HG02642 (cell line): Measurements from ENCODE around the gene MGMT.

Source experiments
- ATAC-seq: cut with Tn5 transposase; IDR thresholded peaks from one replicate; pipeline ENCODE4 v1.9.1; 2021; ENCODE audit warnings: mild to moderate bottlenecking; ENCODE audit not compliant: unreplicated experiment, poor library complexity

The MGMT gene

DNA sequence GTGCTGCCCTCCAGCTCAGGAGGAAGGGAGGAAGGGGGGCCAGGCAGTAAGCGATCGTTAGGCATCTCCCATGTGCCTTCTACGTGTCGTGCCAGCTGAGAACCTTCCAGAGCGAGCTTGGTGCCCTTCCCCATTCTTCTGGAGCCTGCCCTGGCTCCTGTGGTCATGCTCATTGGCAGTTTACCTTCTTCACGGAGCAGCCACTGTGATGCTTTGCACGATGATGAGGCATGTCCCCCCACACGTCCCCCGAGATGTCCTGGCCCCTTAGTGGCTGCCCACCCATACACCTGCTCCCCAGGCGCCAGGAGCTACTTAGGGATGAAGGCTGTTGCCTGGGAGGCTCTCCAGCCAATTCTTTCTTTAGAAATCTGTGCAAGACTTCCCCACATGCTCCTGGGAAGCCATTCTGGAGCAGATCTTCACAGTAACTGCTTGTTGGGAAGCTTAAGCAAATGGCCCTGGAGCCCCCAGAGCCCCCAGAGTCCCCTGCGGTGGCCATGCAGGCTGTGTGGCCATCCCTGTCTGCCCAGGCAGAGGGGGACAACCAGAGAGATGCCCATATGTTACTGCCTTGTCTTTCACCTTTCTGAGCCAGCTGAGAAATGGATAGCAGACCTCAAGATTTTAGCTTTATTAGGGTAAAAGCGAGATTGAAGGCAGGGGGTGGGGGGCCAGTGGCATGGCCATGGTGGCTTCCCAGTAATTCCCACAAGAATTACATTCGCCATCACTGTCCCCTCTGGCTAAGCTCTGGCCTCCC, 298.0 kb downstream of the MGMT start:
- ATAC-seq: no peak

DNA sequence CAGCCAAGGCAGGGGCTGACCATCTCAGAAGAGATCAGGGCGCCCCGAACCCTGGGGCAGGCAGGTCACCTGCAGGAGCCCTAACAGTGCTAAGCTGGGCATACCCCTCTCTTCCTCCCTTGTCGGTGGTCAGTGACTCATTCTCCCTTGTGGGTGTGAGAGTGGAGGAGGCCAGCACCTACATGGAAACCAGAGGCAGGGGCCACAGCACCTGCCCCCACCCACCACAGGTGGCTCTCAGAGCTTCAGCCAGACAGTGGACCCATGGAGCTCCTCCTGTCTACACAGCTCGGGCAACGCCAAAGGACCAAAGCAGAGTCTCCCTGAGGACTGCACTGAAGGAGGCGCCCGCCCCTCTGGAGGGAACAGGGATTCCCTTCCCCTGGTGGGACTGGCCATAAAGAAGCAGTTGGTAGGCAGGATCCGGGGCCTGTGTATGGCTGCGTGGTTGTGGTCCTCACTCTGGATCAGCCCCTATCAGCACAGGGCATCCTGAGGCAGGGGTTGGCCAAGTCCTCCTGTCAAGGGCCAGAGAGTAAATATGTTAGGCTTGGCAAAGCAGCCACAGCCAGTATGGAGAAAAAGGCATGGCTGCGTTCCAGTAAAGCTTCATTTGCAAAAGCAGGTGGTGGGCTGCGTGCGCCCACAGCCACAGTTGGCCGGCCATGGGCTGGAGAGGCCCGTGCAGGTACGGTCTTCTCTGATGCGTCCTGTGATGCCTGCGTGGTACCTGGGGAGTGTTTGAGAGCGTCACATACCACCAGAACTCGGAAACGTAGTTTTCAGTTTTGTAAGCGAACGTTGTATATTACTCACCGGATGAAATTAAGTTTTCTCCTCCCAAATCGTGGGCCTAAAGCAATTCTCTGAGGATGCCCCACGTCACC, 298.9 kb downstream of the MGMT start:
- no peak for ATAC-seq

DNA sequence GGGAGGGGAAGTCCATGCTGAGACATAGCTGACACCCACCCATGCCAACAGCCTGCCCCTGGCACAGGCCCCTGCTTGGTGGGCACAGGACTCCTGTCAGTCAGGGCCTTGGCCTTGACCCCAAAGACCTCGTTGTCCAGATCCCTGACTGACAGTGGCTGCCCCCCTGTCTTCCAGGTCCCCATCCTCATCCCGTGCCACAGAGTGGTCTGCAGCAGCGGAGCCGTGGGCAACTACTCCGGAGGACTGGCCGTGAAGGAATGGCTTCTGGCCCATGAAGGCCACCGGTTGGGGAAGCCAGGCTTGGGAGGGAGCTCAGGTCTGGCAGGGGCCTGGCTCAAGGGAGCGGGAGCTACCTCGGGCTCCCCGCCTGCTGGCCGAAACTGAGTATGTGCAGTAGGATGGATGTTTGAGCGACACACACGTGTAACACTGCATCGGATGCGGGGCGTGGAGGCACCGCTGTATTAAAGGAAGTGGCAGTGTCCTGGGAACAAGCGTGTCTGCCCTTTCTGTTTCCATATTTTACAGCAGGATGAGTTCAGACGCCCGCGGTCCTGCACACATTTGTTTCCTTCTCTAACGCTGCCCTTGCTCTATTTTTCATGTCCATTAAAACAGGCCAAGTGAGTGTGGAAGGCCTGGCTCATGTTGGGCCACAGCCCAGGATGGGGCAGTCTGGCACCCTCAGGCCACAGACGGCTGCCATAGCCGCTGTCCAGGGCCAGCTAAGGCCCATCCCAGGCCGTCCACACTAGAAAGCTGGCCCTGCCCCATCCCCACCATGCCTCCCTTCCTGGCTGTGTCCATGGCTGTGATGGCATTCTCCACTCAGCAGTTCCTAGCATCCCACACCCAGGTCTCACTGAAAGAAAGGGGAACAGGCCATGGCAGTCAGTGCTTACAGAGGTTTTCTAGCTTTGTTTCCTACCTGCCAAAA, 299.8 kb downstream of the MGMT start:
- no peak for ATAC-seq

DNA sequence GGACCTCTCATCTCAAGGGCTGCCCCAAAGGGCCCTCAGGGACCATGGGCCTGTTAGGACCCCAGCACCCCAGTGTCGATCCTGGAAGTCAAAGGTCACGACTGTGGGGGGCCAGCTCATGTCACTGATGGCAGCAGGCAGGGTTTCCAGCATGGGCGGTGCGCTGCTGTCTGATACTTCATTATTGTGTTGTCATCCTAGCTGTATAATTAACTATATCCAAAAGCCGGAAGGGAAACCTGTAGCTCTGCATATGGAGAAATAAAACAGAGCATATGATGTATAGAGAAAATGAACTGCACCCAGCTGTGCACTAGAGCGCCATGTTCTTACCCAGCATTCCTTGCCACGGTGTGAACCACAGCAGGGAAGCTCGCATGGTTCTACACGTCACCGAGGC, 300.7 kb downstream of the MGMT start:
- ATAC-seq: no peak

DNA sequence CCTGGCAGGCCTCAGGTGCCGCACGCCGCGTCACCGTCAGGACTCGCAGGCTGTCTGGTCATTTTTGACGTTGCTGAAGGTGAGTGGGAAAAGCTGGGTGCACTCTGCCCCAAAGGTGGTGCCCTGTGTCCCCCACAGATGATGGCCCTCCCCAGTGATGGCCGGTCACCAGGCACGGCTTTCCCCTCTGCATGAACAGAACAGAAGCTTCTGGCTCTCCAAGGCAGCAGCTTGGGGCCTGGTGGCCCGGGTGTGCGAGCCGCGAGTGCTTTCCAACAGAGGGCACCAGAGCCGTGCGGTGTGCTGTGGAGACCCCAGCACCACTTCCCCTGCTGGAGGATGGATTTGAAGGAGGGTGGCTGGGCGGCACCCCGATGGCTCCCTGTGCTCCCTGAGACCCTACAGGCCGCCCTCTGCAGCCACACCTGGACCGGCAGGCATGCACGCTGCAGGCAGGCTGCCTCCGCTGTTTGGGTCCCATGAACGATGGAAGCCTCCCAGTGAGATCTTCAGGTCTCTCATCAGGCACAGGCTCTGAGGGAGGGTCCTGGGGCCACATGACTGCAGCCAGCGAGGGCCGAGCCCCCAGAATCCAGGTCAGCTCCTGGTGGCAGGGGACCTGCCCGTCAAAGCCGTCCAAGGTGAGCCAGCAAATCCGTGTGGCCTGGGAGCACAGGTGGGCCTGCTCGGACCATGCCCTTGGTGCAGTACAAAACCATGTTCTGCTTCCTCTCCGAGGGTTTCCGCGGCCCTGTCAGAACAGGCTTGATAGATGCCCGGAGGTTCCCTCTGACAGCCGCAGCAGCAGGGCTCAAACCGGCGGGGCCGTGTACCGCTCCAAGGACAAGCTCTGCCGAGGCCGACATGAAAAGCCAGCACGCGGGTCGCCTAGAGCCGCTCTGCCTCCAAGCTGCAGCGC, 301.7 kb downstream of the MGMT start:
- ATAC-seq: no peak

DNA sequence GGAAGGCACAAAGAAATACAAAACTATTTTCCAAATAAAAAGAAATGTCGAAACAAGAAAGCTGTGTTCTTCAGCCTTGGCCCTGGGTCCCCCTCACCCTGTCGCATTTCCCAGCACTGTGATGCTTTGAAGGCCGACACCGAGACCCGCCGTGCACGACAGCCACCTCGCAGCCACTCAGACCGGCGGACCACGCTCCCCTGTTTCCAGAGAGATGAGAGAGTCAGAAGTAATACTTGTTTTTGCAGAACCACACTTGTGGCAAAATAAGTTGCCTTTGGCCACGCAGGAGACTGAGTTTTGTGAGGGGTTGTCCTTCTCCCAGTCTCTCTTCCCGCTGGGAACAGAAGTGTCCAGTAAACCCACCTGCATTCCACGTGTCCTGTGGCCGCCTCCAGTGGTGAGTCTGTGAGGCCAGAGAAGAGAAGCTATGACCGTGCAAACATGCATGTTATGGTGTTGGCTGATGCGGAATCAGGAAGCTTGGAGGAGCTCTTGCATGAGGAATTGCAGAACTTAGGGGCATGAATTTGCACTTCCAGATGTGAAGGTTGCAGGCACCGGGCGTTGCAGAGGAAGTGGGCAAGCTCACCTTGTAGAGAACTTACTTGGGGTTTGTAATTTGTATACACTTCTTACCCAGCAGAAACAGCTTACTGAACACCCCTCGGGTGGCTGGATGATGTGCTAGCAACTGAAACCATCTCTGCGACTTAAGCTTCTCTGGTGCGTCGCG, 302.5 kb downstream of the MGMT start:
- no peak for ATAC-seq

DNA sequence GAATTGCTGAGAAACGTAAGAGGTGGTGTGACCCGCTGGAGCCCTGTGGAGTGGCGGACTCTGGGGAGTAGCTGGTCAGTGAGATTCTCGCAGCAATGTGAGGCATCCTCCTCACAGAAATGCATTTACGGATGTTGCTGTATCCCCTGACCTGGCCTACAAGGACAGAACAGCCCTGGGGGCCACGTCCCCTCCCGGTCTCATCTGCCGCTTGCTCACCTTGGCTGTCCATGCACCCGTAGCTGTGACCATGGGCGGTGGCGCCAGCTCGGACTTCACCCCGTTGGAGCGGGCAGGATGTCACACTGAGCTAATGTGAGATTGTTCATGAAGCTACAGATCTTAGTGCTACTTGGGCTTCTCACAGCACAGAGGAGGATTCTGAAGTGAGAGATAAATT, 303.2 kb downstream of the MGMT start:
- no peak for ATAC-seq

DNA sequence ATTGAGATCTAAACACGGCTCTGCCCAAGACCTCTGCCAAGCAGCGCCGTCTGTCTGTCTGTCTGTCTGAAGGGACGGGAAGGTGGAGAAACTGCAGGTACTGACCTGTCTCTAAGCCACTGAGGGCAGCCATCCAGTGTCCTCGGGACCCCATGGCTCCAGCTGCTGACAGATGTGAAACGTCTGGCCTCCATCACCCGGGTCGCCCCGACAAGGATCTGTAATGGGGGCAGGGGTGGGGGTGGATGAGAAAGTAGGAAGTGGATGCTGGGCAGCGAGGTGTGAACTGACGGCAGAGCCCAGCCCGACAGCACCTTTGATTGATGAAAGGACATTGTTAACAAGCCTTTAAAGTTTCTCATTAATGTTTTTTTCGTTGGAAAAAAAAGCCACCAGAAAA, 304.0 kb downstream of the MGMT start:
- no peak for ATAC-seq

DNA sequence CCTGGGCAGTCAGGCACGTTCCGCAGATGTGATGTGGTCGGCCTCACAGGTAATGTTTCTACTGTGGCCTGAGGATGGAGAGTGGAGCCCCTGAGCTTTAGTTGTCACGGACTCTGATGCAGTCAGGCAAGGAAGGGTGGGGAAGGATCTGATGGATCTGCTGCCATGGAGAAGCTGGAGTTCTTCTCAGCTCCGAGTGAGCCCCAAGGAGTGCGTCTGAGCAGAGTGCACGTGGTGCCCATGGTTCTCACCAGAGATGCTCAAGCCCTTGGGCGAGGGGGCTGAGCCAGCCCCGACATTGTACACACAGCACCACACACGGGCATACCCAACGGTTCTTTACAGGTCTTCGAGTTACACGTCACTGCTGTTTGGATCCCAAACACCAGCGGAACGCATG, 304.5 kb downstream of the MGMT start:
- ATAC-seq: no peak

DNA sequence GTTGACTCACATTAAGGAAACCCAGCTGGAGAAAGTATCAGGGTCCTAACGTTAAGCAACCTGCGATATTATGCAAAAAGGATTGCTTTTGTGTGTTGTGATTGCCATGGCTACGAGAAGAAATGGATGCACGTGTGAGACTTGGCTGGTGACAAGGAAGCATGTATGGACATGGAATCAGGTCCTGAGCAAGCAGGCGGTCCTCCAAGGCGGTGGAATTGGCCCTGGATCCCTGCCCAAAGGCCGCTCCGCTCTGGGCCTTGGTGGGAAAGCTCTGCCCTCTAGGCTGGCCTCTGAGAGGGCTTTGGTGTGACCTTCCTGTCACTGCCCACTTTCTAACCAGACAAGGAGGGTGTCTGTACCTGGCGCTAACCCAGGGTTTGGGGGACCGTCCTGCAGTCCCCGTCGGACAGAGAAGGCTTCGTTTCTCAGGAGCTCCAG, 305.0 kb downstream of the MGMT start:
- ATAC-seq: no peak

DNA sequence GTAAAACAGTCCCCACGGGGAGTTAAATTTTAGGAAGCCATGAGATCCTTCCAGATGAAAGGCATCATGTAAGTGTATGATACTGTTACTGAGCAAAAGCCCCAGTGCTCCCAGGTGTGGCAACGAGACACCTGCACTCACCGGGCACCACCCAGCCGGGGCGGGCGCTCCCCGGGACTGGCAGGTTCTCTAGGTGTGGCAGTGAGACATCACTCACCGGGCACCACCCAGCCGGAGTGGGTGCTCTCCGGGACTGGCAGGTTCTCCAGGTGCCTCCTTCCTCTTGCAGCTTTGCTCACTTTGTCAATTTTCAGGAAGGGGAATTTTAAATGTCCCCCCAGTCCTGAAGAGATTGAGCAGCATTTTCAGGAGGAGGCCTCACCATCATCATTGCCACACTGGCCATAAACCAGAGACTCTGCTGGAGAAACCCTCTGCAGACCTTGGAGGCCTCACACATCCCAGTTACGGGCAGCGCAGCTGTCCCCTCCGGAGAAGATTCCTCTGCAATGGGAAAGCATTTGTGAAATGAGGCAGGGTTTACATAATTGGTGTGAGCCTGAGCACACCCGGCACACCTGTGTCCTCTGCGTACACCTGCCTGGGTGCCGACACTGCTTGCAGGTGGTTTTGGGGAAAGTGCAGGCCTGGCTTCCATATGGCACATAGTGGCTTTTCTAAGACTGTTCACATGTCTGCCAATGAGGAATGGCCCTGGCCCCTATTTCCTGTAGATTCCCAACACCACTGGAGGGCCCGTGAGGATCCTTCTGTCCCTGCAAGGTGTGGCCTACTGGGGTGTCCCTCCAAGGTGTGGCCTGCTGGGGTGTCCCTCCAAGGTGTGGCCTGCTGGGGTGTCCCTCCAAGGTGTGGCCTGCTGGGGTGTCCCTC, 305.7 kb downstream of the MGMT start:
- ATAC-seq: no peak

DNA sequence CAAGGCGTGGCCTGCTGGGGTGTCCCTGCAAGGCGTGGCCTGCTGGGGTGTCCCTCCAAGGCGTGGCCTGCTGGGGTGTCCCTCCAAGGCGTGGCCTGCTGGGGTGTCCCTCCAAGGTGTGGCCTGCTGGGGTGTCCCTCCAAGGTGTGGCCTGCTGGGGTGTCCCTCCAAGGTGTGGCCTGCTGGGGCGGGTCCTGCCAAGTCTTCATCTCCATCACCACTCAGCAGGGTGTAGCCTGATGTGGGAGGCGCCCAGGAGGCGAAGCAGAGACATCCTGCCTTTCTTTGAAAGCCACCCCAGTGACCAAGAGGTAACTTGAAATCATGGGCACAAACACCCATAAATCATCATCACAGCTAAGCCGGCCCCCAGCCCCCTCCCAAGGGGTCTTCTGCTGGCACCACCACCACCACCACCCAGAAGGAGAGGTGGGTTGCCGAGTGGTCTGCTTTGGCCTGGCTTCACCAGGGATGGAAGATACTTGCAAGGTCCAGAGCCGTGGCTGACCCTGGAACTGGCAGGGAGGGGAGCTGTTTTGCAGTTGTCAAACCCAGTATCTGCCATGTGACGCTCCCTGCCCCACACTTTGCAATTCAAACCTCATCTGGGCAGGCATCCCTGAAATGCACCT, 306.4 kb downstream of the MGMT start:
- ATAC-seq: no peak

DNA sequence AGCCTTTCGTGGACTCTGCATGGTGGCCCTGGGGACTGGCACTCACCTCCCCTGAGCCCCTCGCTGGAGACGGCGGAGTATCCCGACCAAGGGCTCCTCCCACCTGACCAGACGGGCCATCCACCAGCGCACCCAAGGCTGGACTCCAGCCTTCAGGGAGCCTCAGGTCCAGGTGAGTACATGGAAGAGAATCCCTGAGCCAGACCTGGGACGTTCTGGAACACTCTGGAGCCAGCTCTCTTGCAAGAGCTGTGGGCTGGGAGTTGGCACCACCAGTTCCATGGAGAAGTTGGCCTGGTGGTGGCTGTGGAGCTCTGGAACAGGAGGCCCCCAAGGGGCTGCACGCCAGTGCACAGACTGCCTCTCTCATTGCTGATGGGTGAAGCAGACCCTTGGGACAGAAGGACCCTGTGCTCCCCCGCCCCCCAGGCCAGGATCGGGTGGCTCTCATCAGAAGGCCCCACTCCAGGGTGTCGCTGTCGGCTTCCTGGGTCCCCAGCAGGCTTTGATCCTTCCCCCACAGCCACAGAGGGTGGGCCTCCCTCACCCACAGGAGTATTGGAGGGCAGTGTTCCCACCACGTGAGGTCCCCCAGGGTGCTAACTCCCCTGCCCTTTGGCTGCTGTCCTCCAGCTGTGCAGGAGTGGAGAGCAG, 307.2 kb downstream of the MGMT start:
- no peak for ATAC-seq

DNA sequence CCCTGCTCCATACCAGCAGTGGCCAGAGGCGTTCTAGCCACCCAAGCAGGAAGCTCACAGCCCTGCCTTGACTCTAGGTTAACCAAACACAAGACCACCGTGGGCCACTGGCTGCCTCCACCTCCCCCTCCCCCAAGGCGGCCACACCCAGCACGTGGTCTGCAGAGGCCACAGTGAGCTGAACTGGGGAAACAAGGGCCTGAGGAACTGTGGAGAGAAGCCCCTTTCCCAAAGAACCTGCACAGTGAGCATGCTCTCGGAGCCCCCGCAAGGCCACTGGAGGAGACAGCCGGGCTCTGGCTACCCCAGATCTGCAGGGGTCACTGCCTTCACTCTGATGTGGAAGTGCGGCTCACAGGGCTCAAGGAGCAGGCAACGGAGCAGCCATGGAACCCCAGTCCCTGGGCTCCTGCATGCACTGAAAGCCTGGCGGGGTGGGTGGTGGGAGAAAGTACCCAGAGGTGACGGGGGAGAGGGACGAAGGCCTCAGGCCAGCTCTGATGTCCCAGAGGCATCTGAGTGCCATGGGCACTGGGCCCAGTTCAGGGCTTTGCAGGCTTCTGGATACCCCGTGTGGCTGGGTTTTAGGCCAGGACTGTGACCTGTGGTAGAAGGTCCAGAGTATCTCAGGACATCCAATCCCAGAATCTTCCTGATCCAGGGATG, 307.8 kb downstream of the MGMT start:
- ATAC-seq: no peak

DNA sequence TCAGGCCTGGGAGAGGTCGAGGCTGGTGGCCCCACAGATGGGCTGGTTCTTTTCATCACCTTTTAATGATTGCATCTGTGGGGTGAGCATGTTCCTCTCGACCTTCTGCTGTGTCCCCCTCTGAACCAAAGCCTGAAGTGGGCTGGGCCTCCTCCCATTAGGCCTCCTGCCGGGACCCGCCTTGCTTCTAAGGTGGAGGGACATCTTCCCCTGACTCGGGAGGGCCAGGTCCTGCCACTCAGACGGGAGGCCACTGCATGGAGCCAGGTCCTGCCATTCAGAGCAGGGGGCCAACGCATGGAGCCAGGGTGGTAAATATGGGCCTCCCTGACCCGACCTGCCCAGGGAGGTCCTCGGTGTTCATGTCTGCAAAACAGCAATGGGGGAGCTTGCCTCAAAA, 308.6 kb downstream of the MGMT start:
- no peak for ATAC-seq

DNA sequence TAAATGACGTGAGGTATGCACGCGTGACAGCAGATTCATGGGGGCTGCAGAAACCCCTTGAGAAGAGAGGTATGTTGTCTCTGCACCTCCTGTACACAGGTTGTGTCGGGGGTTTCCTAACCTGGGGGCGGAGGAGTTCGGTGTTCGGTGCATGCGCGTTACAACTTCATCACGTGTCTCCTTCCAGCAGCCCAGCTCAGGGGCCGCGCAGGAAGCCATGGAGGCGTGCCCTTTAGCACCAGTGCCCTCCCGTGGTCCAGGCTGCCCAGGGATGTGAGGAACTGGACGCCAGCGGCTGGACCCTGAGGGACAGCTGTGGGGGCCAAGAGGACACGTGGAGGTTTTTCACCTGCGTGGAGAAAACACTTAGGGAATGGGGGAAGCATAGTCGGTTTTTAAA, 310.6 kb downstream of the MGMT start:
- no peak for ATAC-seq
